ENCODE measurements around the gene GADL1.

DNA sequence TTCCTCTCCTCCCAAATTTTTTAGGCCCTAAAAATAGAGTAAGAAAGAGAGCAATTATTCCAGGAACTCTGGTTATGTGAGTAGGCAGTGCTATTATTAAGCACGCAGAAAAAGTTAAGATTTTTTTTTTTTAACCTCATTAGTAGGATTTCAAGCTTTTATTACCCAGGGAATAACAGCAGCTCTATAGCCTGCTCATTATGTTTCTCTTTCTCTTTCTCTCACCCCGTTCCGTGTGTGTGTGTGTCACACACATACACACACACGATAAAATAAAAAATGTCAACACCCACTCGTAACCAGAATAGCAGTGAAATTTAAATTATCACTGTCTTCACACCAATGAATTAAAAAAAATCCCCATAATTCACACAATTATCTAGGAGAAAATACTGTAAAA, 30.3 kb downstream of the GADL1 start:
- TF ChIP-seq ZFP3 (CRISPR knock-in tag; IDR thresholded peaks at IDR 0.05) (no peak), CREB5 (CRISPR knock-in tag; IDR thresholded peaks at IDR 0.05; ENCODE audit: low read depth) (no peak), TOX (CRISPR knock-in tag; IDR thresholded peaks at IDR 0.05; ENCODE audit: borderline replicate concordance) (no peak), ARNTL (CRISPR knock-in tag; IDR thresholded peaks at IDR 0.05; ENCODE audit: borderline replicate concordance, low read depth) (no peak), ZFP30 (CRISPR knock-in tag; IDR thresholded peaks at IDR 0.05) (no peak), ZNF8 (CRISPR knock-in tag; IDR thresholded peaks at IDR 0.05) (no peak), ESRRG (CRISPR knock-in tag; IDR thresholded peaks at IDR 0.05) (no peak), OSR1 (CRISPR knock-in tag; IDR thresholded peaks at IDR 0.05) (no peak), GLIS3 (CRISPR knock-in tag; IDR thresholded peaks at IDR 0.05) (no peak)
- TF ChIP-seq, protein P1, sequence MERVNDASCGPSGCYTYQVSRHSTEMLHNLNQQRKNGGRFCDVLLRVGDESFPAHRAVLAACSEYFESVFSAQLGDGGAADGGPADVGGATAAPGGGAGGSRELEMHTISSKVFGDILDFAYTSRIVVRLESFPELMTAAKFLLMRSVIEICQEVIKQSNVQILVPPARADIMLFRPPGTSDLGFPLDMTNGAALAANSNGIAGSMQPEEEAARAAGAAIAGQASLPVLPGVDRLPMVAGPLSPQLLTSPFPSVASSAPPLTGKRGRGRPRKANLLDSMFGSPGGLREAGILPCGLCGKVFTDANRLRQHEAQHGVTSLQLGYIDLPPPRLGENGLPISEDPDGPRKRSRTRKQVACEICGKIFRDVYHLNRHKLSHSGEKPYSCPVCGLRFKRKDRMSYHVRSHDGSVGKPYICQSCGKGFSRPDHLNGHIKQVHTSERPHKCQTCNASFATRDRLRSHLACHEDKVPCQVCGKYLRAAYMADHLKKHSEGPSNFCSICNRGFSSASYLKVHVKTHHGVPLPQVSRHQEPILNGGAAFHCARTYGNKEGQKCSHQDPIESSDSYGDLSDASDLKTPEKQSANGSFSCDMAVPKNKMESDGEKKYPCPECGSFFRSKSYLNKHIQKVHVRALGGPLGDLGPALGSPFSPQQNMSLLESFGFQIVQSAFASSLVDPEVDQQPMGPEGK (CRISPR knock-in tag; IDR thresholded peaks at IDR 0.05; ENCODE audit: borderline replicate concordance), result no peak
- TF ChIP-seq, protein P2, sequence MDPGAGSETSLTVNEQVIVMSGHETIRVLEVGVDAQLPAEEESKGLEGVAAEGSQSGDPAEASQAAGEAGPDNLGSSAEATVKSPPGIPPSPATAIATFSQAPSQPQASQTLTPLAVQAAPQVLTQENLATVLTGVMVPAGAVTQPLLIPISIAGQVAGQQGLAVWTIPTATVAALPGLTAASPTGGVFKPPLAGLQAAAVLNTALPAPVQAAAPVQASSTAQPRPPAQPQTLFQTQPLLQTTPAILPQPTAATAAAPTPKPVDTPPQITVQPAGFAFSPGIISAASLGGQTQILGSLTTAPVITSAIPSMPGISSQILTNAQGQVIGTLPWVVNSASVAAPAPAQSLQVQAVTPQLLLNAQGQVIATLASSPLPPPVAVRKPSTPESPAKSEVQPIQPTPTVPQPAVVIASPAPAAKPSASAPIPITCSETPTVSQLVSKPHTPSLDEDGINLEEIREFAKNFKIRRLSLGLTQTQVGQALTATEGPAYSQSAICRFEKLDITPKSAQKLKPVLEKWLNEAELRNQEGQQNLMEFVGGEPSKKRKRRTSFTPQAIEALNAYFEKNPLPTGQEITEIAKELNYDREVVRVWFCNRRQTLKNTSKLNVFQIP (CRISPR knock-in tag; IDR thresholded peaks at IDR 0.05; ENCODE audit: borderline replicate concordance, low read depth), result no peak
- TF ChIP-seq, protein P3, sequence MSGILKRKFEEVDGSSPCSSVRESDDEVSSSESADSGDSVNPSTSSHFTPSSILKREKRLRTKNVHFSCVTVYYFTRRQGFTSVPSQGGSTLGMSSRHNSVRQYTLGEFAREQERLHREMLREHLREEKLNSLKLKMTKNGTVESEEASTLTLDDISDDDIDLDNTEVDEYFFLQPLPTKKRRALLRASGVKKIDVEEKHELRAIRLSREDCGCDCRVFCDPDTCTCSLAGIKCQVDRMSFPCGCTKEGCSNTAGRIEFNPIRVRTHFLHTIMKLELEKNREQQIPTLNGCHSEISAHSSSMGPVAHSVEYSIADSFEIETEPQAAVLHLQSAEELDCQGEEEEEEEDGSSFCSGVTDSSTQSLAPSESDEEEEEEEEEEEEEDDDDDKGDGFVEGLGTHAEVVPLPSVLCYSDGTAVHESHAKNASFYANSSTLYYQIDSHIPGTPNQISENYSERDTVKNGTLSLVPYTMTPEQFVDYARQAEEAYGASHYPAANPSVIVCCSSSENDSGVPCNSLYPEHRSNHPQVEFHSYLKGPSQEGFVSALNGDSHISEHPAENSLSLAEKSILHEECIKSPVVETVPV (CRISPR knock-in tag; IDR thresholded peaks at IDR 0.05), result no peak

Measured in SK-N-SH treated with all-trans-retinoic acid at 6 μM for 48 hours (cell line).